ENCODE data around the gene C16orf89.
"Not testable (repeated sequence)": the region's sequence is repeated elsewhere in the genome, so short reads cannot be mapped to it uniquely, and the experiment has no call there.

C16orf89 gene

DNA sequence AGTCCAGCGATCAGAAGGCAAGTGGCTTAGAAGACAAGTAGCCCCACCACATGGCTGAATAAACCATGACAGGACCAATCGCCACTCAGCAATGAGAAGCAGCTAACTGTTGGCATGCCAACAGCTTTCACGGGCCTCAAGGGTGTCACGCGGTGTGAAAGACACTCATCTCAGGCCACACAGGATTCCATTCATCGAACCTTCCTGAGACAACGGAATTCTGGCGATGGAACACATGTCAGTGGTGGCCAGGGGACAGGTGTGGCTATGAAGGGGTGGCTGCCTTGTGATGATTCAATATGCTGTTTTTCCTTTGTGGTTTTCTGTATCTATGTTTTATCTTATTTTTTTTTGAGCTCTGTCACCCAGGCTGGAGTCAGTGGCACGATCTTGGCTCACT is 24.8 kb upstream of the C16orf89 start:
- H3K4me3 ChIP-seq (replicated peaks in 1 of 2; ENCODE audit: low read depth in 2 of 2, low read length in 2 of 2); DNase-seq (ENCODE audit: low read depth in 2 of 2): not testable (repeated sequence)

DNA sequence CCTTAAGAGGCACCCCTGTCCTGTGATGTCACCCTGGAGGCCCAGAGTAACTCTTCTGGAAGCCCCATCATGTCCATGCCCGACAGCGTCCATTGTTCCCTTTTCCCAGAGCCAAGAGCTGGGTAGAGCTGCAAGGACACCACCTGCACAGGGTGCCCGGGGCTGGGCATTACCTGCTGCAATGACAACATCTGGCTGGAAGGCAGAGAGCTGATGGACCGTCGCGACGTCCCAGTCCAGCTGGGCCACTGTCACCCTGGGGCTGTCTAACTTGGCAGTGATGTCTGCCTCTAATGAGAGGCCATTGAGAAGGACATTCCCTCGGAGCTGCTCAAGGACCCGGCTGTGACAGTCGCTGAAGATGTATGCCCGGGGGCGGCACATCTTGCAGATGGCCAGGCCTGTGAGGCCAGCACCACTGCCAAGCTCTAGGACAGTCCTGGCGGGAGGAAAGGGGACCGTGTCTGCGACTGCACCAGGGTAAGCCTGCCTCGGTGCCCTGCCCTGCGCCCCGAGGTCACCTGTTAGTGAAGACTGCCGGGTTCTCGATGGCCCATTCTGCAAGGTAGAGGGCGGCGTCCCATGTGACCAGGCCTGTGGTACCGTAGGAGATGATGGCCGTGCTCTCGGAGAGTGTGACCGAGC is 24.3 kb upstream of the C16orf89 start:
- DNase-seq (ENCODE audit: low read depth in 2 of 2); H3K4me3 ChIP-seq (replicated peaks in 1 of 2; ENCODE audit: low read depth in 2 of 2, low read length in 2 of 2): not testable (repeated sequence)

DNA sequence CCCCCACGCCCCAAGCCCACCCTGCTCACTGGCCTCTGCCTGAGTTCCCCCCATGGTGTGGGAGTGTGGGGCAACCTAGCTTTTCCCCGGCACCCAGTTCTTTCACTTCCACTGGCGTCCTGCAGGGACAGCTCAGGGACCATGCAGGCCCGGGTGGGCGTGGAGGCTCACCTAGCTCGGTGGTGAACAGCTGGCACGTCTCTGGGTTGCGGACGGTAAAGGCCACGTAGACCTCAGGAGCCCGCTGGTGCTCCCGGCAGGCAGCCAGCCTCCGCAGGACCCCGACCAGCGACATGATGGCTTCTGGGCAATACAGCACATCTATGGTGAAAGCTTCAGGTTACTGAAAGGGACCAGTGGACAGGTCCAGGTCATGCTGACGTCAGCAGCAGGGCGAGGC is 23.2 kb upstream of the C16orf89 start:
- H3K4me3 ChIP-seq (replicated peaks in 1 of 2; ENCODE audit: low read depth in 2 of 2, low read length in 2 of 2); DNase-seq (ENCODE audit: low read depth in 2 of 2): not testable (repeated sequence)

DNA sequence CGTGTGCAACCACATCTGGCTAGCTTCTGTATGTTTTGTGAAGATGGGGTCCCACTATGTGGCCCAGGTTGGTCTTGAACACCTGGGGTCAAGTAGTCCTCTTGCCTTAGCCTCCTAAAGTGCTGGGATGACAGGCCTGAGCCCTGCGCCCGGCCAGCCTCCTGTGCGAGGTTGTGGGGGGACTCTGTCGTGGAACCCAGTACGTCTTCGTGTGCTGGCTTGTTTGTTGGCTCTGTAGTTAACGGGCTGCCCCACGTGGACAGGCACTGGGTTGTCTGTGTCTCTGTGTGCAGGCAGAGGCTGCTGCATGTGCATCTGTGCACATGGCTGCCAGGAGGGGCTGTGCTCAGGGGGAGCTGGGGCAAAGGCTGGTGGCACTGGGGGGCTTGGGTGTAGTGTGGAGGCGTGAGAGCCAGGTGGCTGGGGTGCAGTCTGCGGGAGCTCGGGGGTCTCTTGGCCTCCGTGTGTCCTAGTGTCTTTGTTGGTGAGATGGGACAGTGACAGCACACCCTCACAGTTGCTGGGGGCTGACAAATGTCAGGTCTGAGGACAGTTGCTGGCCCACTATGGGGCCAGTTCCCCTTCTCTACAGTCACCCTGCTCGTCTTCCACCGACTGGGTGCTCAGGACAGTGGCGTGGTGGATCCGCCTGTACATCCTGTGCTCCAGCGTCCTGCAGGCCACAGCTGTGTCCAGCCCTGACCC is 22.5 kb upstream of the C16orf89 start:
- H3K4me3 ChIP-seq (replicated peaks in 1 of 2; ENCODE audit: low read depth in 2 of 2, low read length in 2 of 2); DNase-seq (ENCODE audit: low read depth in 2 of 2): not testable (repeated sequence)

DNA sequence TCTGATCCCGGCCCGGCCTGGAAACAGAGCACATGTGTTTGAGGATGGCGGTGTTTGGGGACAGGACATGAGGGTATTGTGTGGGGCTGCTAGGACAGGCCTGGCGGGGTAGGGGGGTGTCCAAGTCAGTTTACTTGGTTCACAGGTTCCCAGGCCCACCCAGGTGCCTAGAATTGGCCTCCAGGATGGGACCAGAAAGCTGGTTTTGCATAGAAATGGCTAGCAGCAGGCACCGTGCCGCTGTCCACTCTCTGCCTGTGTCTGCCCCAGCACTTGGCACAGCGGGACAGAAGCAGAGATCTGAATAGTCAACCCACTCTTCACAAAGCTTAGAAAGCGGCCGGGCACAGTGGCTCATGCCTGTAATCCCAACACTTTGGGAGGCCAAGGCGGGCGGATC is 20.0 kb upstream of the C16orf89 start:
- not testable (repeated sequence) for DNase-seq (ENCODE audit: low read depth in 2 of 2); H3K4me3 ChIP-seq (replicated peaks in 1 of 2; ENCODE audit: low read depth in 2 of 2, low read length in 2 of 2)

DNA sequence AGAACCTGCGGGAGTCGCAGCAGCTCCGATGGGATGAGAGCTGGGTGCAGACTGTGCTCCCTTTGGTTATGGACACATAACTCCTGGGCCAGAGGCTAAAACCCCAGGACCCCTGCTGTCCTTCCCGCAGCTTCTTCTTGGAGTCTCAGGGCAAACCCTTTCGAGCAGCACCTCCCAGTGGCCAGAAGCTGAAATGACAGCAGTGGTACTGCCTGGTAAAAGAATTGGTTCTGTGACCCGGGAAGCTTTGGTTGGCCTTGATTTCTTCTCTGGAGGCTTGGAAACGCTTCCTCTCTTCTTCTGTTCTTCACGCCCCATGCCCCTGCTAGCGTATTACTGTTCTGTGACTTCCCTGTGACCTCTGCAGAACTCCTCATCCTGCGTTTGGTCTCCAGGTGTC is 19.0 kb upstream of the C16orf89 start:
- not testable (repeated sequence) for H3K4me3 ChIP-seq (replicated peaks in 1 of 2; ENCODE audit: low read depth in 2 of 2, low read length in 2 of 2)
- peak; percentile 66 to 73 for DNase-seq (ENCODE audit: low read depth in 2 of 2)
- TF ChIP-seq, protein P1, sequence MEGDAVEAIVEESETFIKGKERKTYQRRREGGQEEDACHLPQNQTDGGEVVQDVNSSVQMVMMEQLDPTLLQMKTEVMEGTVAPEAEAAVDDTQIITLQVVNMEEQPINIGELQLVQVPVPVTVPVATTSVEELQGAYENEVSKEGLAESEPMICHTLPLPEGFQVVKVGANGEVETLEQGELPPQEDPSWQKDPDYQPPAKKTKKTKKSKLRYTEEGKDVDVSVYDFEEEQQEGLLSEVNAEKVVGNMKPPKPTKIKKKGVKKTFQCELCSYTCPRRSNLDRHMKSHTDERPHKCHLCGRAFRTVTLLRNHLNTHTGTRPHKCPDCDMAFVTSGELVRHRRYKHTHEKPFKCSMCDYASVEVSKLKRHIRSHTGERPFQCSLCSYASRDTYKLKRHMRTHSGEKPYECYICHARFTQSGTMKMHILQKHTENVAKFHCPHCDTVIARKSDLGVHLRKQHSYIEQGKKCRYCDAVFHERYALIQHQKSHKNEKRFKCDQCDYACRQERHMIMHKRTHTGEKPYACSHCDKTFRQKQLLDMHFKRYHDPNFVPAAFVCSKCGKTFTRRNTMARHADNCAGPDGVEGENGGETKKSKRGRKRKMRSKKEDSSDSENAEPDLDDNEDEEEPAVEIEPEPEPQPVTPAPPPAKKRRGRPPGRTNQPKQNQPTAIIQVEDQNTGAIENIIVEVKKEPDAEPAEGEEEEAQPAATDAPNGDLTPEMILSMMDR (IDR thresholded peaks at IDR 0.05; ENCODE audit: low read depth, low read length): peak; percentile 64

DNA sequence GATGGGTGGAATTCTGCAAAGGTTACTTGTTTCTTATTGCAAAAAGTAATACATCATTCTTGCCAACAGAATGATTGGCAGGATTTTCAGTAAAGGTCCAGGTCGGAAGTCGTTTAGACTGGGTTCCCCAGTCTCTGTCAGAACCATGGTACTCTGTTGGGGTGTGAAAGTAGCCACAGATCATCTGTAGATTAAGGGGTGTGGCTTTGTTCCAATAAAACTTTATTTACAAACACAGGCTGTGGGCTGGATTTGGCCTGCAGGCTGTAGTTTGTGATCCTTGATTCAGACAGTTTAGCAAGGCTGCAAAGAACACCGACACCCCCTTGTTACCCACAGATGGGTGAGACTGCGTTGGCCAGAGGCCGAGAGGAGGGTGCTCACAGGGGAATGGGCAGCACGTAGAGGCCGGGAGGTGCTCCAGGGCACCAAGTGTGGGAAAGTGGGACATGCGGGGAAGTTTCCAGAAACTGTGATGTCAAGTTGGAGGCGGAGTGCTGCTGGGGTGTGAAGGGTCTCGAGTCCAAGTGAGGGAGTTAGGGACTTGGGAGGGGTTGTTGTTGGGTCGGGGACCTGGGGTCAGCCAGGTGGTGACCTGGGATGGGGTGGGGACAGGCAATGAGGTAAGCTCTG is 18.5 kb upstream of the C16orf89 start:
- H3K4me3 ChIP-seq (replicated peaks in 1 of 2; ENCODE audit: low read depth in 2 of 2, low read length in 2 of 2); DNase-seq (ENCODE audit: low read depth in 2 of 2): not testable (repeated sequence)

DNA sequence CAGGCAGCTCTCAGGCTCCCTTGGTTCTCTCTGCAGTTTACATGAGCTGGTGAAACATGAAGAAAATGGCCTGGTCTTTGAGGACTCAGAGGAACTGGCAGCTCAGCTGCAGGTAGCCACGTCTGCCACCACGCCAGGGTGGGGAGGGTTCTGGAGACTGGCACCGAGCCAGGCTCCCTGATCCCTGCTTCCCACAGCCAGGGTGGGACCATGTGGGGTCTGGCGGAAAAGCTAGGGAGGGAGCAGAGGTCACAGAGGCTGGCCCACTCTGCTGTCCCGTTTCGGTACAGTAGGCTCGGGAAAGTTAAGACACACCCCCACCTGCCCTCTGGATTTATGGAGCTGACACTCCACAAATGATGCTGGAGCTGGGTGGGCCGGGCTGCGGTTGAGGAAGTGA is 17.9 kb upstream of the C16orf89 start:
- not testable (repeated sequence) for DNase-seq (ENCODE audit: low read depth in 2 of 2); H3K4me3 ChIP-seq (replicated peaks in 1 of 2; ENCODE audit: low read depth in 2 of 2, low read length in 2 of 2)

DNA sequence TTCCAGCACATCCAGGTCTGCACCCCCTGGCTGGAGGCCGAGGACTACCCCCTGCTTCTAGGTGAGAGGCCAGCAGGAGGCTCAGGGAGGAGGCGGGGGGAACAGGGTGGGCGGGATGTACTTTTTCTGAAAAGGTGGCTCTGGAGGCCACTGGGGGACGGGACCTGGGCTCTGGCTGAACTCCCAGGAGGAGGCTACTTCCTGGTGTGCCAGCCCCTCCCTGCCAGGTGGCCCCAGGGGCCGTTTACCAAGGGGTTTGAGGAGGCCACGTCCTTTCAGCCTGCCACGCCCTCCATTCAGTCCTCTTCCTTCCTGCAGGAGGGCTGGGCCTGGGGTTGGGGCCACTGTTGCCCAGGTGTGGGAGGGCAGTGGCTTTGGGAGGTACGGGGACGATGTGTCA is 15.2 kb upstream of the C16orf89 start:
- H3K4me3 ChIP-seq (replicated peaks in 1 of 2; ENCODE audit: low read depth in 2 of 2, low read length in 2 of 2); DNase-seq (ENCODE audit: low read depth in 2 of 2): not testable (repeated sequence)

DNA sequence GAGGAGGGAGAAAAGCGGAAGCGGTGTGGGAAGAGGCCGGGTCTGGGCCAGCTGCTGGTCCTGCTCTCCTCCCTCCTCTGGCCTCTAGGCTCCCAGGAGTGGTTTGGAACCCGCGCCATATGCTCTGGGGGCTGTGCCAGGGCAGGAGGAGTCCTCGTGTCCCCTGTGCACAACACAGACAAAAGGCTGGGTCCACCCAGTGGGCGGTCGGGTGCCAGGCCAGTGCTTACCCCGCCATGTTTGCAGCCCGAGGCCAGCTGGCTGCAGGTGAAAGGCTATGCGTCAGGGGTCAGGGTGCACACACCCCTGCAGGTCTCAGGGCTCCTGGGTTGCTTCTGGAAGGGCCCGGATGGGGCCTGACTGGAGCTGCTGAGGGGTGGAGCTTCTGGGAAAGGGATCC is 14.7 kb upstream of the C16orf89 start:
- H3K4me3 ChIP-seq (replicated peaks in 1 of 2; ENCODE audit: low read depth in 2 of 2, low read length in 2 of 2); DNase-seq (ENCODE audit: low read depth in 2 of 2): not testable (repeated sequence)

DNA sequence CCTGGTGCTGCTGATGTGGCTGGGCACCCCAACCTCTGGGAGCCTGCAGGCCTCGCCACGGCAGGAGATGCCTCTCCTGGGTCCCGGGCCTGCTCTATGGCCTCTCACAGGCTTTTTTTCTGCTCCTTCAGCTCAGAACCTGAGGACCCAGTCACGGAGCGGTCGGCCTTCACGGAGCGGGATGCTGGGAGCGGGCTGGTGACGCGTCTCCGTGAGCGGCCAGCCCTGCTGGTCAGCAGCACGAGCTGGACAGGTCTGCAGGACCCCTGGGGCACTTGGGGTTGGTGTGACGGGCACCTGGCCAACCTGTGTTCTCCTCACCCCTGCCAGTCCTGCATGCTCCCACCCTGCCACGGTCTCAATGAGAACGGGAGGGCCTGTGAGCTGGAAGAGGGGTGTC is 12.9 kb upstream of the C16orf89 start:
- H3K4me3 ChIP-seq (replicated peaks in 1 of 2; ENCODE audit: low read depth in 2 of 2, low read length in 2 of 2): no peak overlapping the region
- no peak for DNase-seq (ENCODE audit: low read depth in 2 of 2)
- TF ChIP-seq, protein P1 (IDR thresholded peaks at IDR 0.05; ENCODE audit: low read depth, low read length): no peak

Measured in cardiac fibroblast (primary cell).